Naive B cell (primary cell): ENCODE measurements around the gene KLHL35. TPM values are rescaled to one million over a fixed set of nuclear protein-coding genes. Genes with fewer than 3 reads are reported as not detected.

Experiments
- ATAC-seq, 2 donors: fragments of 150-1000 bp; cut with Tn5 transposase; 2 replicates each; pipeline ENCODE4 v1.10.0; 2021; ENCODE audit warnings: low read depth in 2 of 2, mild to moderate bottlenecking in 2 of 2, moderate library complexity in 2 of 2
- DNase-seq: peaks from one replicate; pipeline ENCODE4 v3.0.0; 2022
- H3K27ac Mint-ChIP-seq, 6 donors: one replicate each; pipeline ENCODE4 v1.8.0; 2020 to 2022; ENCODE audit warnings: mild to moderate bottlenecking in 6 of 6, mixed read lengths in 6 of 6, moderate library complexity in 5 of 6, inconsistent platforms in 2 of 6
- H3K27me3 Mint-ChIP-seq, 3 donors: one replicate each; pipeline ENCODE4 v1.8.0; 2021 to 2022; ENCODE audit warnings: mixed read lengths in 3 of 3, mild to moderate bottlenecking in 1 of 3
- H3K36me3 Mint-ChIP-seq, 2 donors: one replicate each; pipeline ENCODE4 v1.8.0; 2020 to 2022; ENCODE audit warnings: mixed read lengths in 2 of 2, inconsistent platforms in 1 of 2, mild to moderate bottlenecking in 1 of 2
- H3K4me1 Mint-ChIP-seq, 3 donors: one replicate each; pipeline ENCODE4 v1.8.0; 2020 to 2022; ENCODE audit warnings: mixed read lengths in 3 of 3, inconsistent platforms in 1 of 3, mild to moderate bottlenecking in 1 of 3, moderate library complexity in 1 of 3
- H3K4me3 Mint-ChIP-seq, 8 donors: one replicate each; pipeline ENCODE4 v1.8.0; 2020 to 2022; ENCODE audit warnings: mild to moderate bottlenecking in 8 of 8, mixed read lengths in 8 of 8, moderate library complexity in 8 of 8, inconsistent platforms in 2 of 8
- H3K9me3 Mint-ChIP-seq, 7 donors: one replicate each; pipeline ENCODE4 v1.8.0; 2020 to 2022; ENCODE audit warnings: mixed read lengths in 7 of 7, mild to moderate bottlenecking in 5 of 7, inconsistent platforms in 2 of 7, moderate library complexity in 1 of 7
- polyA plus RNA-seq, 6 donors: library from polyadenylated mRNA; unstranded; fragments of 300-500 nt; fragmentation: Illumina TruSeq; gene quantifications; one replicate each; pipeline ENCODE4 v1.2.3, GENCODE V29; 2021; ENCODE audit warnings: low read depth in 6 of 6

KLHL35 gene
- polyA plus RNA-seq, 6 donors from 2014 or later: 0.48 to 0.74 TPM; not detected in 4

DNA sequence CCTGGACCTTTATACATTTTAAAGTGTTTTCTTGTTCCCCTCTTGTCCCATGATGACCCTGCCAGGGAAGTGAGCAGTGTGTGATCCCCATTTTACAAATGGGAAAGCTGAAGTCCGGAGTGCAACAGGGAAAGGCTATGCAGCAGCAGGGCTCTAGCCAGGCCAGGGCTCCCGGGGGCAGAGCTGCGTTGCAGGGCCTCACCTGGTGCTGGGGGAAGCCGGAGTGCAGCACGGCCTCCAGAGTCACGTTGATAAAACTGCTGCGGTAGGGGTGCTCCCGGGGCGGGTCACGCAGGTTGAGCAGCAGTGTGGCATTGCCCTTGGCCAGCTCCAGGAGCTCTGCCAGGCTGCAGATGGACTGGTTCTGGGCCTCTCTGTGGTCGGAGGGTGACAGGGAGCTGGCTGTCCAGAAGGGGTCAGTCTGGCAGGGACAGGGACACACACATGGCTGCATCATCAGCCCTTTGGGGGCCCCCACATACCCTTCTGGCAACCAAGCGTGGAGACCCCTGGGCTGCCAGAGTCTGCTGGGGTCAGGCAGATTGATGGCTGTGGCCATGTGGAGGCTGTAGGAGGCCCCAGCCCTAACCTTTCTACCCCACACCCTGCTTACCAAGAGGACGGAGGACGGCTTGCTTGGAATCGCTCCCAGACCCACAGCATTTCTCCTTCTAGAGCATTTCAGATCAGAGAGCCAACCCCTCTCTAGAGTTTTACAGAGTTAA lies 9.3 kb upstream of the KLHL35 start:
- Mint-ChIP-seq H3K4me3 (no peak overlapping the region), H3K27me3 (peaks cover 7 to 35% (median 11%) of the 10 kb centered on the region in 3 donors), H3K27ac (no peak overlapping the region), H3K9me3 (no peaks in the 10 kb centered on the region), H3K4me1 (peaks cover 0 to 3% (median 0%) of the 10 kb centered on the region in 3 donors), H3K36me3 (no peaks in the 10 kb centered on the region)
- DNase-seq: no peak
- ATAC-seq: no peak

GRCh38 chr11:75441804-75442132 lies 8.8 kb upstream of the KLHL35 start:
- Mint-ChIP-seq H3K9me3 (no peaks in the 10 kb centered on the region), H3K4me1 (peaks cover 0 to 3% (median 0%) of the 10 kb centered on the region in 3 donors), H3K27ac (no peak overlapping the region), H3K36me3 (no peaks in the 10 kb centered on the region), H3K27me3 (peaks cover 8 to 38% (median 11%) of the 10 kb centered on the region in 3 donors), H3K4me3 (no peak overlapping the region)
- no peak for DNase-seq
- no peak for ATAC-seq

DNA sequence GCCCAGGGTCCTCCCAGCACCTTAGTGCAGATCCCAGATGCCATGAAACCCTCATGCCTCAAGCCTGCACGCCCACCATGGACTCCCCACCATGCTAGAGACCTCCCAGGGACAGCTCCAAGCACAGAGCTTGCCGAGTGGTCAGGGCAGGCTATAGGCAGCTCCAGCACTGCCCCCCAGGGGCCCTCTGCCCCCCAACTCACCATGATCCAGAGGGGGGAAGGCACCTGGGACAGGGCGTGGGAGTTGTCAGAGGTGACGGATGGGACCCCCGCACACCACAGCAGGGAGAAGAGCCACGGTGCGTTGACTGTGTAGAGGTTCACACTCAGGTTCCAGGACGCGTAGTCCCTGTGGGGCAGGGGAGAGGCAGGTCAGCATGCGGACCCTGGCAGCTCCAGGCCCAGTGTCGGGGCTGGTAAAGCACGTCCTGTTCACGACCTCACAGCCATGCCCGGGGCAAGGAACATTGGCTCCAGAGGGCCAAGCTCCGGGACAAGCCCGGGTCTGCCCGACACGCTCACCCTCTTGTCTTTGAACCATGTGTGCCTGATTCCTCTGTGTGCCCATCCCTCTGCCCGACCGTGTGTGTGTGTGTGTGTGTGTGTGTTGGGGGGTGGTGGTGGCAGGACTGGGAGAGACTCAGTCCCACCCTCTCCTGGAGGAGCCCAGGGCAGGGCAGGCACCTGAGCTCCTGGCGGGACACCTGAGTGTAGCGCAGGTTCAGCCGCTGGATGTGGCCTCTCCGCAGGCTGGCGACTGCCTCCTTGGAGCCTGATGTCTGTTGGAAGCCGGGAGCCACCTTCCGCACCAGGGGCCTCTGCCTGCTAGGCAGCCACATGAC lies 8.2 kb upstream of the KLHL35 start:
- Mint-ChIP-seq H3K9me3 (no peaks in the 10 kb centered on the region), H3K27ac (no peak overlapping the region), H3K27me3 (peaks cover 11 to 39% (median 14%) of the 10 kb centered on the region in 3 donors), H3K4me3 (no peak overlapping the region), H3K36me3 (no peaks in the 10 kb centered on the region), H3K4me1 (peaks cover 0 to 3% (median 0%) of the 10 kb centered on the region in 3 donors)
- DNase-seq (no peak), ATAC-seq (no peak)

DNA sequence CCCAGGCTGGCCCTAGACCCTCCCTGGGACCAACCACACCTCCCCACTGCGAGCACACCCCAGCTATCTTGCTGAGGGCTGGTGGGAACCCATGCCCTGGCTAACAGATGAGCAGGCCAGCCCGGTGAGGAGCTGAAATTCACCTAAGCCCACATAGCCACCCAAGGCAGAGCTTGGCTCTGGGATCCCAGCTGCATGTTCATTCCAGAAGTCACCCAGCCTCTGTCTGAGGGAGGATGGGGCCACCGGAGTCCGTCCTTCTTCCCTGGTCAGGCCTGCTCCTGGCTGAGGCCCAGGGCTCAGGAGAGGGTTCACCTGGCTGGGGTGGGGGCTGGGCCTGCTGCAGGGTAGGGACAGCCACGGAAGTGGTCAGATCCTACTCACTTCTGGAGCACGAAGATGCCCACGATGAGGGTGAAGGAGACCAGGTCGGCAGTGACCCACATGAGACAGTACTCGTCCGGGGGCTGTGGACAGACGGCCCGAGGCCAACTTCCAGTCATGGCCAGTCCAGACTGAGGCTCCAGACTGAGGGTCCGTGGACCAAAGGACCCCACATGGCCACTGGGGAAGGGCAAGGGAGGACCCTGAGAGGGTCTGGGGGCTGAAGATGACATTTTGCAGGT lies 6.6 kb upstream of the KLHL35 start:
- Mint-ChIP-seq H3K27me3 (peaks cover 15 to 47% (median 15%) of the 10 kb centered on the region in 3 donors), H3K4me1 (no peaks in the 10 kb centered on the region), H3K27ac (no peak overlapping the region), H3K9me3 (no peaks in the 10 kb centered on the region), H3K4me3 (no peak overlapping the region), H3K36me3 (no peaks in the 10 kb centered on the region)
- DNase-seq (no peak), ATAC-seq (no peak)

- H3K4me3 Mint-ChIP-seq: peak overlapping the region in 1 of 8 donors; percentile 5
- no peaks in the 10 kb centered on the region for H3K36me3 Mint-ChIP-seq
- no peaks in the 10 kb centered on the region for H3K9me3 Mint-ChIP-seq
- H3K27me3 Mint-ChIP-seq: peaks cover 15 to 47% (median 21%) of the 10 kb centered on the region in 3 donors
- no peaks in the 10 kb centered on the region for H3K4me1 Mint-ChIP-seq
- ATAC-seq (no peak), DNase-seq (no peak)
- peak overlapping the region in 1 of 6 donors; percentile 33 for H3K27ac Mint-ChIP-seq
Observed at GRCh38 chr11:75439026-75439425, 6.0 kb upstream of the KLHL35 start.

DNA sequence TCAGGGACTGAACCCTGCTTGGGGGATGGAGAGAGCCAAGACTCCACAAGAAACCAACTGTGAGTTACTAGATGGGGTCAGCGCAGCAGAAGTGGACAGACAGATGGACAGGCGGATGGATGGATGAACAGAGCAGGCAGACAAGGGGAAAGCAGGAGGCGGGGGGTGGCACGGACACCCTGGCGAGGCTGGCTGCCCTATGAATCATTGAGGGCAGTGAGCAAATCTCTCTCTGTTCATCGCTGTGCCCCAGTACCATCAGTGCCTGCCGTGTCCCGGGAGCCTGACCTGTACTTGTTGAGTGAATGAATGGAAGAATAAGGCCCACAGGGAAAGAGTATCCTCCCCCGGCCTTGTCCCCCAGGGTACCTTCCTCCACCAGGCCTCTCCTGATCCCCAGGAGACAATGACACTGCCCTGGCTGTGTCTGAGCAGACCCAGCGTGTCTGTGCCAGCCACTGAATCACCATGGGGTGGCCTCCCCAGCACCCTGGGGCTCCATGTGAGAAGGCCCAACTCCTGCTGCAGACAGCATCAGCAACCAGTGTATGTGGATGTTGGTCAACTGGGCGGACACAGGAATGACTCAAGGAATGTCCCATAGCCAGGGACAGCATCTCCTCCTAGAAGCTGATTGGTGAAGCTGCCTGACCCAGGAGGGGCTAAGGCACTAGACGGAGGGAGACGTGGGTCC lies 5.1 kb upstream of the KLHL35 start:
- Mint-ChIP-seq H3K4me3 (no peak overlapping the region), H3K27me3 (peaks cover 19 to 55% (median 30%) of the 10 kb centered on the region in 3 donors), H3K9me3 (no peaks in the 10 kb centered on the region), H3K4me1 (no peaks in the 10 kb centered on the region), H3K27ac (no peak overlapping the region), H3K36me3 (no peaks in the 10 kb centered on the region)
- DNase-seq (no peak), ATAC-seq (no peak)

- Mint-ChIP-seq H3K27me3 (peaks cover 24 to 68% (median 43%) of the 10 kb centered on the region in 3 donors), H3K36me3 (no peaks in the 10 kb centered on the region), H3K4me1 (no peaks in the 10 kb centered on the region), H3K9me3 (no peaks in the 10 kb centered on the region), H3K27ac (no peak overlapping the region), H3K4me3 (no peak overlapping the region)
- no peak for ATAC-seq
- DNase-seq: no peak
Observed at GRCh38 chr11:75436806-75437205, 3.8 kb upstream of the KLHL35 start.

GRCh38 chr11:75435571-75435925 lies 2.5 kb upstream of the KLHL35 start:
- DNase-seq (no peak), ATAC-seq (no peak)
- peaks cover 6 to 11% (median 8%) of the 10 kb centered on the region in 3 donors for H3K4me1 Mint-ChIP-seq
- no peak overlapping the region for H3K27ac Mint-ChIP-seq
- H3K36me3 Mint-ChIP-seq: no peaks in the 10 kb centered on the region
- peaks cover 37 to 75% (median 56%) of the 10 kb centered on the region in 3 donors for H3K27me3 Mint-ChIP-seq
- H3K4me3 Mint-ChIP-seq: no peak overlapping the region
- peaks cover 0 to 1% (median 0%) of the 10 kb centered on the region in 7 donors for H3K9me3 Mint-ChIP-seq

- peaks cover 8 to 12% (median 10%) of the 10 kb centered on the region in 3 donors for H3K4me1 Mint-ChIP-seq
- H3K27ac Mint-ChIP-seq: no peak overlapping the region
- no peak for DNase-seq
Observed at GRCh38 chr11:75434886-75435570, 2.0 kb upstream of the KLHL35 start.

DNA sequence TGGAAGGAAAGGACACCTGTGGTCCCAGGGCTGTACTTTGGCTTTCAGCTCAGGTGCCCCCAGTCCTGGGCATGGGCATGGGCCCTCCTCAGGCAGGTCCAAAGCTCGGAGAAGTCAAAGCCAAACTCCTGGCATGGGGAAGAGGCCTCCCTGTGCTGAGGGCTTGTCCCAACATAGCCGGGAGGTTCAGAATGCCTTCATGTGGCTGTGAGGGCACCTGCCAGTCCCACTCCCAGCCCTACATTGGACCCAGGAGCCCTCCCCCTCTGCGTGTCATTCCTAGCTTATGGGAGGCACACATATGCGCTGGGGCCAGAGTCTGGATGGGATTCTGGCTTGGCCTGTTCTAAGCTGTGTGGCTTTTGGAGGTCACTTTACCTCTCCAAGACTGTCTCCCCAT lies 1.0 kb upstream of the KLHL35 start:
- DNase-seq (no peak), ATAC-seq (no peak)
- peaks cover 13 to 17% (median 15%) of the 10 kb centered on the region in 3 donors for H3K4me1 Mint-ChIP-seq
- H3K4me3 Mint-ChIP-seq: no peak overlapping the region
- H3K9me3 Mint-ChIP-seq: peaks cover 0 to 5% (median 3%) of the 10 kb centered on the region in 7 donors
- no peak overlapping the region for H3K27ac Mint-ChIP-seq
- H3K36me3 Mint-ChIP-seq: peaks cover 0 to 5% of the 10 kb centered on the region in 2 donors
- H3K27me3 Mint-ChIP-seq: peaks cover 43 to 81% (median 64%) of the 10 kb centered on the region in 3 donors

More at GRCh38 chr11:75434886-75435570, 2.0 kb upstream of the KLHL35 start:
- Mint-ChIP-seq H3K36me3 (no peaks in the 10 kb centered on the region), H3K9me3 (peaks cover 0 to 2% (median 0%) of the 10 kb centered on the region in 7 donors), H3K4me3 (no peak overlapping the region), H3K27me3 (peaks cover 38 to 77% (median 58%) of the 10 kb centered on the region in 3 donors)
- ATAC-seq: no peak

- ATAC-seq (no peak), DNase-seq (no peak)
- Mint-ChIP-seq H3K36me3 (peaks cover 0 to 9% of the 10 kb centered on the region in 2 donors), H3K9me3 (peaks cover 0 to 9% (median 3%) of the 10 kb centered on the region in 7 donors), H3K27ac (no peak overlapping the region), H3K27me3 (peaks cover 47 to 81% (median 64%) of the 10 kb centered on the region in 3 donors), H3K4me3 (no peak overlapping the region), H3K4me1 (peaks cover 18 to 21% (median 21%) of the 10 kb centered on the region in 3 donors)
Observed at GRCh38 chr11:75433443-75433842, 440 bp upstream of the KLHL35 start.
